Measurements from ENCODE around the gene LMX1B. TPM values are rescaled to one million over a fixed set of nuclear protein-coding genes. Genes with fewer than 3 reads are reported as not detected.

Gene LMX1B
- total RNA-seq, 1 experiment from 2014 or later = 12.4 TPM

DNA sequence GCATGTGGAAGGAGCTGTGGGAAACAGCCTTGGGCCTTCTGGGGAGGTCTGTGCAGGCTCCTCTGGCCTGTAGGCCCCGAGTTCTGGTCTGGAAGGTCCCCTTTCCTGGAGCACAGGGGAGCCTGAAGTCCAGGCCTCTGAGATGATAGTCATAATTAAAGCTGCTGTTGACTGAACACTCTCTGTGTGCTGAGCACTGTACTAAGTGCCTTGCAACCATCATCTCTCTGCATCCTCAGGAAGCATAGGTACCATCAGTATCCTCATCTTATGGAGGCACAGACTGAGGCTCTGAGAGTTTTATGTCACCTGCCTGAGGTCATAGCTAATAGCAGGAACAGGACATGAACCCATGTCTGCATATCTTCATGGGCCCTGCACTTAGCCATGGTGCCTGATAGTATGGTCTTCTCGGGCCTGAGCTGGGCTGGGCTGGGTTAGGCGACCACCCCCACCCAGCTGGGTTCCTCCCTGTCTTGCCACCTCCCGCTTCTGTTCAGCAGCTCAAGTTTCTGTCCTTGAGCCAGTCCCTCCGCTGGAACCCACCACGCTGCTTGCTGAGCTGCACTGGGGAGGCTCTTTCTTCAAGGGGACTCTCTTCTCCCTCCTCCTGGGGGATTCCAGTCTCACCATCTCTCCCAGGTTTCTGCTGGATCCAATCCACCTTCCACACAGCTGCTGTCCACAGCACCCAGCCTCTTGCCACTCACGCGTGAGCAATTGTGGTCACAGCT is 27.6 kb downstream of the LMX1B start:
- Mint-ChIP-seq H3K9me3 (no peaks in the 10 kb centered on the region), H3K4me1 (peaks cover 36% of the 10 kb centered on the region), H3K27ac (0 out of 2 replicates have a peak overlapping the region, but pooled peaks have one; percentile 25), H3K36me3 (no peaks in the 10 kb centered on the region), H3K27me3 (ENCODE audit: low read depth) (peaks cover 76% of the 10 kb centered on the region), H3K4me3 (no peak overlapping the region)
- DNase-seq (ENCODE audit: low spot score) (no peak), ATAC-seq (no peak)
- ChIA-PET POLR2A (interaction anchor here (0.6 to 1.0 kb wide), 2 partner anchors 10 to 880 kb away, joined by 3 read pairs; no protein-coding TSS in a partner anchor), CTCF (interaction anchor here (0.8 to 4.9 kb wide), 12 partner anchors 9 to 132 kb away, joined by 3 to 44 read pairs (median 3); no protein-coding TSS in a partner anchor)
- TF ChIP-seq, protein P1, sequence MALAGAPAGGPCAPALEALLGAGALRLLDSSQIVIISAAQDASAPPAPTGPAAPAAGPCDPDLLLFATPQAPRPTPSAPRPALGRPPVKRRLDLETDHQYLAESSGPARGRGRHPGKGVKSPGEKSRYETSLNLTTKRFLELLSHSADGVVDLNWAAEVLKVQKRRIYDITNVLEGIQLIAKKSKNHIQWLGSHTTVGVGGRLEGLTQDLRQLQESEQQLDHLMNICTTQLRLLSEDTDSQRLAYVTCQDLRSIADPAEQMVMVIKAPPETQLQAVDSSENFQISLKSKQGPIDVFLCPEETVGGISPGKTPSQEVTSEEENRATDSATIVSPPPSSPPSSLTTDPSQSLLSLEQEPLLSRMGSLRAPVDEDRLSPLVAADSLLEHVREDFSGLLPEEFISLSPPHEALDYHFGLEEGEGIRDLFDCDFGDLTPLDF (CRISPR knock-in tag; IDR thresholded peaks at IDR 0.05) = no peak
- TF ChIP-seq MYBL2 (CRISPR knock-in tag; IDR thresholded peaks at IDR 0.05) (no peak), ESRRA (CRISPR knock-in tag; IDR thresholded peaks at IDR 0.05; ENCODE audit: borderline replicate concordance) (no peak), TEAD1 (CRISPR knock-in tag; IDR thresholded peaks at IDR 0.05) (no peak), ZNF416 (CRISPR knock-in tag; IDR thresholded peaks at IDR 0.05) (no peak), ZNF121 (CRISPR knock-in tag; IDR thresholded peaks at IDR 0.05) (no peak), NFYB (CRISPR knock-in tag; conservative IDR thresholded peaks at IDR 0.05; ENCODE audit: low read depth) (no peak), TP53 (CRISPR knock-in tag; IDR thresholded peaks at IDR 0.05) (no peak), FOXP1 (CRISPR knock-in tag; IDR thresholded peaks at IDR 0.05; ENCODE audit: borderline replicate concordance) (no peak), ZNF423 (CRISPR knock-in tag; IDR thresholded peaks at IDR 0.05) (no peak), GABPB1 (CRISPR knock-in tag; IDR thresholded peaks at IDR 0.05) (no peak)
- TF ChIP-seq, protein P2, sequence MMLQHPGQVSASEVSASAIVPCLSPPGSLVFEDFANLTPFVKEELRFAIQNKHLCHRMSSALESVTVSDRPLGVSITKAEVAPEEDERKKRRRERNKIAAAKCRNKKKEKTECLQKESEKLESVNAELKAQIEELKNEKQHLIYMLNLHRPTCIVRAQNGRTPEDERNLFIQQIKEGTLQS (CRISPR knock-in tag; conservative IDR thresholded peaks at IDR 0.05) = no peak
- TF ChIP-seq, protein P3, sequence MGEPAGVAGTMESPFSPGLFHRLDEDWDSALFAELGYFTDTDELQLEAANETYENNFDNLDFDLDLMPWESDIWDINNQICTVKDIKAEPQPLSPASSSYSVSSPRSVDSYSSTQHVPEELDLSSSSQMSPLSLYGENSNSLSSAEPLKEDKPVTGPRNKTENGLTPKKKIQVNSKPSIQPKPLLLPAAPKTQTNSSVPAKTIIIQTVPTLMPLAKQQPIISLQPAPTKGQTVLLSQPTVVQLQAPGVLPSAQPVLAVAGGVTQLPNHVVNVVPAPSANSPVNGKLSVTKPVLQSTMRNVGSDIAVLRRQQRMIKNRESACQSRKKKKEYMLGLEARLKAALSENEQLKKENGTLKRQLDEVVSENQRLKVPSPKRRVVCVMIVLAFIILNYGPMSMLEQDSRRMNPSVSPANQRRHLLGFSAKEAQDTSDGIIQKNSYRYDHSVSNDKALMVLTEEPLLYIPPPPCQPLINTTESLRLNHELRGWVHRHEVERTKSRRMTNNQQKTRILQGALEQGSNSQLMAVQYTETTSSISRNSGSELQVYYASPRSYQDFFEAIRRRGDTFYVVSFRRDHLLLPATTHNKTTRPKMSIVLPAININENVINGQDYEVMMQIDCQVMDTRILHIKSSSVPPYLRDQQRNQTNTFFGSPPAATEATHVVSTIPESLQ (CRISPR knock-in tag; IDR thresholded peaks at IDR 0.05) = no peak
- TF ChIP-seq, protein P4, sequence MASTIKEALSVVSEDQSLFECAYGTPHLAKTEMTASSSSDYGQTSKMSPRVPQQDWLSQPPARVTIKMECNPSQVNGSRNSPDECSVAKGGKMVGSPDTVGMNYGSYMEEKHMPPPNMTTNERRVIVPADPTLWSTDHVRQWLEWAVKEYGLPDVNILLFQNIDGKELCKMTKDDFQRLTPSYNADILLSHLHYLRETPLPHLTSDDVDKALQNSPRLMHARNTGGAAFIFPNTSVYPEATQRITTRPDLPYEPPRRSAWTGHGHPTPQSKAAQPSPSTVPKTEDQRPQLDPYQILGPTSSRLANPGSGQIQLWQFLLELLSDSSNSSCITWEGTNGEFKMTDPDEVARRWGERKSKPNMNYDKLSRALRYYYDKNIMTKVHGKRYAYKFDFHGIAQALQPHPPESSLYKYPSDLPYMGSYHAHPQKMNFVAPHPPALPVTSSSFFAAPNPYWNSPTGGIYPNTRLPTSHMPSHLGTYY (CRISPR knock-in tag; IDR thresholded peaks at IDR 0.05) = no peak
- TF ChIP-seq, protein P5, sequence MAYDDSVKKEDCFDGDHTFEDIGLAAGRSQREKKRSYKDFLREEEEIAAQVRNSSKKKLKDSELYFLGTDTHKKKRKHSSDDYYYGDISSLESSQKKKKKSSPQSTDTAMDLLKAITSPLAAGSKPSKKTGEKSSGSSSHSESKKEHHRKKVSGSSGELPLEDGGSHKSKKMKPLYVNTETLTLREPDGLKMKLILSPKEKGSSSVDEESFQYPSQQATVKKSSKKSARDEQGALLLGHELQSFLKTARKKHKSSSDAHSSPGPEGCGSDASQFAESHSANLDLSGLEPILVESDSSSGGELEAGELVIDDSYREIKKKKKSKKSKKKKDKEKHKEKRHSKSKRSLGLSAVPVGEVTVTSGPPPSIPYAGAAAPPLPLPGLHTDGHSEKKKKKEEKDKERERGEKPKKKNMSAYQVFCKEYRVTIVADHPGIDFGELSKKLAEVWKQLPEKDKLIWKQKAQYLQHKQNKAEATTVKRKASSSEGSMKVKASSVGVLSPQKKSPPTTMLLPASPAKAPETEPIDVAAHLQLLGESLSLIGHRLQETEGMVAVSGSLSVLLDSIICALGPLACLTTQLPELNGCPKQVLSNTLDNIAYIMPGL (CRISPR knock-in tag; IDR thresholded peaks at IDR 0.05) = no peak
- TF ChIP-seq, protein P6, sequence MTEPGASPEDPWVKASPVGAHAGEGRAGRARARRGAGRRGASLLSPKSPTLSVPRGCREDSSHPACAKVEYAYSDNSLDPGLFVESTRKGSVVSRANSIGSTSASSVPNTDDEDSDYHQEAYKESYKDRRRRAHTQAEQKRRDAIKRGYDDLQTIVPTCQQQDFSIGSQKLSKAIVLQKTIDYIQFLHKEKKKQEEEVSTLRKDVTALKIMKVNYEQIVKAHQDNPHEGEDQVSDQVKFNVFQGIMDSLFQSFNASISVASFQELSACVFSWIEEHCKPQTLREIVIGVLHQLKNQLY (CRISPR knock-in tag; IDR thresholded peaks at IDR 0.05) = no peak
- TF ChIP-seq, protein P7, sequence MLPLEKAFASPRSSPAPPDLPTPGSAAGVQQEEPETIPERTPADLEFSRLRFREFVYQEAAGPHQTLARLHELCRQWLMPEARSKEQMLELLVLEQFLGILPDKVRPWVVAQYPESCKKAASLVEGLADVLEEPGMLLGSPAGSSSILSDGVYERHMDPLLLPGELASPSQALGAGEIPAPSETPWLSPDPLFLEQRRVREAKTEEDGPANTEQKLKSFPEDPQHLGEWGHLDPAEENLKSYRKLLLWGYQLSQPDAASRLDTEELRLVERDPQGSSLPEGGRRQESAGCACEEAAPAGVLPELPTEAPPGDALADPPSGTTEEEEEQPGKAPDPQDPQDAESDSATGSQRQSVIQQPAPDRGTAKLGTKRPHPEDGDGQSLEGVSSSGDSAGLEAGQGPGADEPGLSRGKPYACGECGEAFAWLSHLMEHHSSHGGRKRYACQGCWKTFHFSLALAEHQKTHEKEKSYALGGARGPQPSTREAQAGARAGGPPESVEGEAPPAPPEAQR (CRISPR knock-in tag; IDR thresholded peaks at IDR 0.05) = no peak
- TF ChIP-seq, protein P8, sequence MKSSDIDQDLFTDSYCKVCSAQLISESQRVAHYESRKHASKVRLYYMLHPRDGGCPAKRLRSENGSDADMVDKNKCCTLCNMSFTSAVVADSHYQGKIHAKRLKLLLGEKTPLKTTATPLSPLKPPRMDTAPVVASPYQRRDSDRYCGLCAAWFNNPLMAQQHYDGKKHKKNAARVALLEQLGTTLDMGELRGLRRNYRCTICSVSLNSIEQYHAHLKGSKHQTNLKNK (CRISPR knock-in tag; IDR thresholded peaks at IDR 0.05) = no peak

All from WTC11 (cell line).